ENCODE data around the gene EXOSC7. TPM values are rescaled to one million over a fixed set of nuclear protein-coding genes. Genes with fewer than 3 reads are reported as not detected.
"Not testable (repeated sequence)": the region's sequence is repeated elsewhere in the genome, so short reads cannot be mapped to it uniquely, and the experiment has no call there.

The EXOSC7 gene
- total RNA-seq, 6 experiments from 2014 or later = 41.0 to 54.1 (median 47.9) TPM

GRCh38 chr3:44981751-44982150 is 5.7 kb downstream of the EXOSC7 start:
- TF ChIP-seq, protein P1, sequence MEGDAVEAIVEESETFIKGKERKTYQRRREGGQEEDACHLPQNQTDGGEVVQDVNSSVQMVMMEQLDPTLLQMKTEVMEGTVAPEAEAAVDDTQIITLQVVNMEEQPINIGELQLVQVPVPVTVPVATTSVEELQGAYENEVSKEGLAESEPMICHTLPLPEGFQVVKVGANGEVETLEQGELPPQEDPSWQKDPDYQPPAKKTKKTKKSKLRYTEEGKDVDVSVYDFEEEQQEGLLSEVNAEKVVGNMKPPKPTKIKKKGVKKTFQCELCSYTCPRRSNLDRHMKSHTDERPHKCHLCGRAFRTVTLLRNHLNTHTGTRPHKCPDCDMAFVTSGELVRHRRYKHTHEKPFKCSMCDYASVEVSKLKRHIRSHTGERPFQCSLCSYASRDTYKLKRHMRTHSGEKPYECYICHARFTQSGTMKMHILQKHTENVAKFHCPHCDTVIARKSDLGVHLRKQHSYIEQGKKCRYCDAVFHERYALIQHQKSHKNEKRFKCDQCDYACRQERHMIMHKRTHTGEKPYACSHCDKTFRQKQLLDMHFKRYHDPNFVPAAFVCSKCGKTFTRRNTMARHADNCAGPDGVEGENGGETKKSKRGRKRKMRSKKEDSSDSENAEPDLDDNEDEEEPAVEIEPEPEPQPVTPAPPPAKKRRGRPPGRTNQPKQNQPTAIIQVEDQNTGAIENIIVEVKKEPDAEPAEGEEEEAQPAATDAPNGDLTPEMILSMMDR (IDR thresholded peaks at IDR 0.05) = no peak
- Mint-ChIP-seq H3K27me3 (ENCODE audit: insufficient read depth) (no peaks in the 10 kb centered on the region), H3K4me3 (no peak overlapping the region), H3K4me1 (ENCODE audit: low read depth) (peaks cover 56% of the 10 kb centered on the region), H3K36me3 (ENCODE audit: low read depth) (peaks cover 16% of the 10 kb centered on the region), H3K27ac (0 out of 2 replicates have a peak overlapping the region, but pooled peaks have one; percentile 0), H3K9me3 (no peaks in the 10 kb centered on the region)
- DNase-seq = no peak

DNA sequence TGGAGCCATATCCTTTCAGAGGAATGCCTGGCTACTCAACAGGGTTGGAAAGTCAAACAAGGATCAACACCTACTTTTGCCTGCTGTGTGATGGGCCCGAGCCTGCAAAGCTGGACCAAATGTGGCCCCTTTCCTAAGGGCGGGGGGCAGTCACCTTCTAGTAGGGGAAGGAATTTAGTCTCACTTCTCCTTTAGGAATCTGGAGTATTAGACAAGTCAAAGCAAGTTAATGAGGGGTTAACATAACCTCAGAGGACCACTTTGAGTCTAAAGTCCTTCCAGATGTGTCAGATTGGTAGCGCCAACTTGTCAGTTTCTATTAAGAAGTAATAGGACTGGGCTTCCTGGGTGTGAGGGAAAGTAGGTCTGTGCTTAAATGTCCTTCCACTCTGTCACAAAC is 6.8 kb downstream of the EXOSC7 start:
- H3K9me3 Mint-ChIP-seq = no peaks in the 10 kb centered on the region
- H3K36me3 Mint-ChIP-seq (ENCODE audit: low read depth) = peaks cover 16% of the 10 kb centered on the region
- H3K27me3 Mint-ChIP-seq (ENCODE audit: insufficient read depth) = no peaks in the 10 kb centered on the region
- DNase-seq = no peak
- H3K4me3 Mint-ChIP-seq = no peak overlapping the region
- no peak overlapping the region for H3K27ac Mint-ChIP-seq
- TF ChIP-seq, protein P1 (IDR thresholded peaks at IDR 0.05) = no peak
- H3K4me1 Mint-ChIP-seq (ENCODE audit: low read depth) = peaks cover 46% of the 10 kb centered on the region

- Mint-ChIP-seq H3K4me3 (no peak overlapping the region), H3K27ac (no peak overlapping the region), H3K27me3 (ENCODE audit: insufficient read depth) (no peaks in the 10 kb centered on the region), H3K9me3 (no peaks in the 10 kb centered on the region), H3K4me1 (ENCODE audit: low read depth) (peaks cover 44% of the 10 kb centered on the region), H3K36me3 (ENCODE audit: low read depth) (peaks cover 16% of the 10 kb centered on the region)
- no peak for DNase-seq
- TF ChIP-seq, protein P1 (IDR thresholded peaks at IDR 0.05) = no peak
Observed at GRCh38 chr3:44983484-44983941, 7.5 kb downstream of the EXOSC7 start.

- Mint-ChIP-seq H3K27me3 (ENCODE audit: insufficient read depth) (no peaks in the 10 kb centered on the region), H3K27ac (no peak overlapping the region), H3K36me3 (ENCODE audit: low read depth) (peaks cover 15% of the 10 kb centered on the region), H3K4me1 (ENCODE audit: low read depth) (peaks cover 51% of the 10 kb centered on the region), H3K4me3 (no peak overlapping the region), H3K9me3 (no peaks in the 10 kb centered on the region)
- TF ChIP-seq, protein P1 (IDR thresholded peaks at IDR 0.05) = no peak
- DNase-seq = no peak
Observed at GRCh38 chr3:44984335-44984734, 8.3 kb downstream of the EXOSC7 start.

DNA sequence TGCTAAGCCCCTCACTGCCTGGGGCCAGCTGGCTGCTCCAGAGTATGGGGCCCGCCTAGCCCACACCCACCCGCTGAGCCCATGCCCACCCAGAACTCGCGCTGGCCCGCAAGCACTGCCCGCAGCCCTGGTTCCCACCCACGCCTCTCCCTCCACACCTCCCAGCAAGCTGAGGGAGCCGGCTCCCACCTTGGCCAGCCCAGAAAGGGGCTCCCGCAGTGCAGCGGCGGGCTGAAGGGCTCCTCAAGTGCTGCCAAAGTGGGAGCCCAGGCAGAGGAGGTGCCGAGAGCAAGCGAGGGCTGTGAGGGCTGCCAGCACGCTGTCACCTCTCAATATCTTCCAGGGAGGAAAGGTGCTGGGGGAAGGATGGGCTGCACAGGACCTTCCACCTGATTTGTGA is 10.3 kb downstream of the EXOSC7 start:
- not testable (repeated sequence) for H3K27me3 Mint-ChIP-seq (ENCODE audit: insufficient read depth); DNase-seq; H3K4me3 Mint-ChIP-seq; H3K9me3 Mint-ChIP-seq; H3K27ac Mint-ChIP-seq
- Mint-ChIP-seq H3K4me1 (ENCODE audit: low read depth) (peaks cover 44% of the 10 kb centered on the region), H3K36me3 (ENCODE audit: low read depth) (peaks cover 22% of the 10 kb centered on the region)

DNA sequence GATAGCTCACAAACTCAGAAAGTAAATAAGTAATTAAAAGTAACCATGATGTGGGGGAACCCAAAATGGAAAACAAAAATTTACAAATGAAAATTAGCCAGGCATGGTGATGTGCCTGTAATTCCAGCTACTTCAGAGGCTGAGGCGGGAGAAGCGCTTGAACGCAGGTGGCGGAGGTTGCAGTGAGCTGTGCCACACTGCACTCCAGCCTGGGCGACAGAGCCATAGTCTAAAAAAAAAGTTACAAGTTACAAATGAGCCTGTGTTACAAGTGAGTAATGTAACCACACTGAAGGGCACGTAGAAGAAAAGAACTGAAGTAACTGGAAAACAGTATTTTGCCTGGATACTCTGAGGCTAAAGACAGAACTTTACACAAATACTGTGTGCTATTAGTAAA is 11.3 kb downstream of the EXOSC7 start:
- no peak for DNase-seq
- Mint-ChIP-seq H3K27me3 (ENCODE audit: insufficient read depth) (no peaks in the 10 kb centered on the region), H3K36me3 (ENCODE audit: low read depth) (peaks cover 32% of the 10 kb centered on the region), H3K9me3 (no peaks in the 10 kb centered on the region), H3K4me1 (ENCODE audit: low read depth) (peaks cover 44% of the 10 kb centered on the region), H3K27ac (no peak overlapping the region), H3K4me3 (no peak overlapping the region)
- TF ChIP-seq, protein P1 (IDR thresholded peaks at IDR 0.05) = no peak
